AG04450 (cell line): ENCODE results near the gene CXCR2. TPM values are rescaled to one million over a fixed set of nuclear protein-coding genes. Genes with fewer than 3 reads are reported as not detected.

Experiments used
- CTCF ChIA-PET: fragments of 300-600, 350-600 bp; formaldehyde crosslinking; extraction: SDS; loops from one replicate; lab custom pipeline; 2022; ENCODE audit warnings: antibody characterized with exemption, inconsistent platforms; lab: Charles Lee
- POLR2A ChIA-PET: fragments of 350-600 bp; formaldehyde crosslinking; extraction: SDS; loops from one replicate; lab custom pipeline; 2021; ENCODE audit warnings: antibody characterized with exemption, inconsistent platforms; lab: Yijun Ruan, JAX
- DNase-seq: peaks from one replicate; pipeline ENCODE4 v3.0.0-alpha.2; 2011; ENCODE audit warnings: low read depth, low spot score
- H3K27ac ChIP-seq: one replicate; pipeline ENCODE4 v1.5.1; 2012; ENCODE audit warnings: low read depth, low read length, control low read depth
- H3K27me3 ChIP-seq: one replicate; pipeline ENCODE4 v1.6.0; 2012; ENCODE audit warnings: low read length; ENCODE audit not compliant: control insufficient read depth, insufficient read depth
- H3K4me3 ChIP-seq: 2 replicates; pipeline ENCODE4 v1.5.1; 2011; ENCODE audit warnings: mild to moderate bottlenecking, low read depth, low read length, control low read depth
- H3K9me3 ChIP-seq: 2 replicates; pipeline ENCODE4 v1.5.1; 2012; ENCODE audit warnings: low read length; ENCODE audit not compliant: control insufficient read depth, insufficient read depth
- CTCF ChIP-seq: IDR thresholded peaks from 2 replicates; pipeline ENCODE4 v1.5.1; 2011; ENCODE audit warnings: low read depth, low read length, control low read depth, inconsistent platforms
- polyA plus RNA-seq: library from polyadenylated mRNA; depleted of rRNA; stranded (reverse); fragments of >200 nt; gene quantifications from 2 replicates; pipeline ENCODE4 v1.2.3, GENCODE V29; 2011

CXCR2 gene
- polyA plus RNA-seq, 1 experiment: not detected

- Histone ChIP-seq H3K4me3 (no peak overlapping the region), H3K27me3 (peaks cover 29% of the 10 kb centered on the region), H3K27ac (no peak overlapping the region), H3K9me3 (peaks cover 3% of the 10 kb centered on the region; the same call in 1 of the 2 replicates)
- DNase-seq: no peak
- POLR2A ChIA-PET: no interaction called here
- CTCF ChIA-PET: interaction anchor here (0.6 kb wide), 1 partner anchor 1148 kb away, joined by 3 read pairs; no protein-coding TSS in a partner anchor
- TF ChIP-seq CTCF: no peak
Observed at GRCh38 chr2:218146056-218146455, 20.2 kb downstream of the CXCR2 start.

GRCh38 chr2:218149098-218149497 is 23.3 kb downstream of the CXCR2 start:
- Histone ChIP-seq H3K27ac (no peak overlapping the region), H3K27me3 (peaks cover 24% of the 10 kb centered on the region), H3K4me3 (no peak overlapping the region), H3K9me3 (peaks cover 3% of the 10 kb centered on the region; the same call in 1 of the 2 replicates)
- no peak for TF ChIP-seq CTCF
- DNase-seq: no peak
- CTCF ChIA-PET: no interaction called here
- POLR2A ChIA-PET: interaction anchor here (0.5 to 0.6 kb wide), 2 partner anchors 96 to 798 kb away, joined by 6 read pairs; no protein-coding TSS in a partner anchor

GRCh38 chr2:218149848-218150440 is 24.1 kb downstream of the CXCR2 start:
- CTCF ChIA-PET: no interaction called here
- H3K9me3 ChIP-seq: peaks cover 3% of the 10 kb centered on the region; the same call in 1 of the 2 replicates
- POLR2A ChIA-PET: interaction anchor here (0.6 kb wide), 1 partner anchor 797 kb away, joined by 6 read pairs; no protein-coding TSS in a partner anchor
- no peak for DNase-seq
- no peak for TF ChIP-seq CTCF
- peaks cover 25% of the 10 kb centered on the region for H3K27me3 ChIP-seq
- H3K4me3 ChIP-seq: no peak overlapping the region
- H3K27ac ChIP-seq: no peak overlapping the region

- peaks cover 29% of the 10 kb centered on the region for H3K27me3 ChIP-seq
- CTCF ChIA-PET: no interaction called here
- no peaks in the 10 kb centered on the region for H3K9me3 ChIP-seq
- no peak overlapping the region for H3K4me3 ChIP-seq
- POLR2A ChIA-PET: no interaction called here
- no peak for DNase-seq
- no peak overlapping the region for H3K27ac ChIP-seq
- TF ChIP-seq CTCF: no peak
Observed at GRCh38 chr2:218152172-218152571, 26.3 kb downstream of the CXCR2 start.

GRCh38 chr2:218152777-218153176 is 26.9 kb downstream of the CXCR2 start:
- H3K27me3 ChIP-seq: peaks cover 29% of the 10 kb centered on the region
- H3K9me3 ChIP-seq: no peaks in the 10 kb centered on the region
- no peak for TF ChIP-seq CTCF
- no peak overlapping the region for H3K4me3 ChIP-seq
- no peak overlapping the region for H3K27ac ChIP-seq
- CTCF ChIA-PET: interaction anchor here (0.9 kb wide), 1 partner anchor 367 kb away, joined by 3 read pairs; no protein-coding TSS in a partner anchor
- POLR2A ChIA-PET: no interaction called here
- DNase-seq: no peak
